AG04449 (cell line): ENCODE data around the gene PRKN.
"Not testable (repeated sequence)": the region's sequence is repeated elsewhere in the genome, so short reads cannot be mapped to it uniquely, and the experiment has no call there.

Experiments
- CTCF ChIA-PET: fragments of 350-600 bp; formaldehyde crosslinking; extraction: SDS; loops from one replicate; lab custom pipeline; 2021; ENCODE audit warnings: antibody characterized with exemption; lab: Yijun Ruan, JAX
- POLR2A ChIA-PET: fragments of 400-600, 350-600 bp; formaldehyde crosslinking; extraction: SDS; loops from one replicate; lab custom pipeline; 2020; ENCODE audit warnings: antibody characterized with exemption, inconsistent platforms; lab: Yijun Ruan, JAX
- DNase-seq: peaks from one replicate; pipeline ENCODE4 v3.0.0-alpha.2; 2010; ENCODE audit warnings: low read depth, low spot score
- H3K4me3 ChIP-seq: 2 replicates; pipeline ENCODE4 v1.5.1; 2011; ENCODE audit warnings: low read depth, mild to moderate bottlenecking, control low read depth, low read length
- TF ChIP-seq, protein P1 (sequence below): IDR thresholded peaks from one replicate; pipeline ENCODE4 v1.5.1; 2011; ENCODE audit warnings: mild to moderate bottlenecking, moderate library complexity, low read length, control low read depth, inconsistent platforms; ENCODE audit not compliant: insufficient read depth; ENCODE audit errors: missing control alignments

PRKN gene

DNA sequence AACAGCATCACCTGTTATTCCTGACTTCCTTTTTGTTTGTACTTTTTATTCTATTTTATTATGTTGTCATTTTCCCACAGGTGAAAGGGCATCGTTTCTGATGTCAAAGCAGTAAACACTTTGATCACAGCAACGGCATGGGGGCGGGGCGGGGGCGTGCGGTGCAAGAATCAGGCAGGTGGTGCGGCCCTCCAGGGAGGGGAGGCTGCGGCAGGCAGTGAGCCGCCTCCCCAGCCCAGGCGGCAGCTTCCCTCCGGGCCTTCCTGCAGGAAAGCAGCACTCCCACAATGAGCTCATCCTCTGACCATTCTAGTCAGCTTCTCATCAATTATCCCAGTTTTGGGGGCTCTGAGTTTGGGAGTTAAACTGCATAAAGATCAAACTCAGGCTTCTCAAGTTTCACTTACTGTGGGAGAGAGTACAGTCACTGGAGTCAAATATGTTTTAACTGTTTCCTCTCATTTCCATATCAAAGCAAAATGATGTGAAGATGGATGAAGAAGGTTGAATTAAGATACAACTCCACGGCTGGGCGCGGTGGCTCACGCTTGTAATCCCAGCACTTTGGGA lies 845.3 kb downstream of the PRKN start:
- POLR2A ChIA-PET, result no interaction called here
- no peak for DNase-seq

DNA sequence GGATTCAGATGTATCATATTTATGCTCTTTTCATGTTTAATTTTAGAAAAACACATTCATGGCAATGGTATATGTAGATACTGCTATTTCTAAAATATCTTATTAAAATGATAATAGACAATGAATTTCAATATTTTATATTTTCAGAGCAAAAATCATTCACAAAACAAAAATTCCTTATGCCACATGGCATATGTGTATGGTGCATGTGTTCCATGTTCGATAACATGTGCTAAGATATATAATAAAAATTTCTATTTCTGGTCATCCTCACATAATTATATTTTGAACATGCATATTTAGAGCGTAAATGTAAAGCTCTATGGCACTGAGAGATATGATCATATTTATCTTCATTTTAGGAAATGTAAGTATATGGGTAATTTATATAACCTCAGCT lies 847.5 kb downstream of the PRKN start:
- TF ChIP-seq, protein P1, sequence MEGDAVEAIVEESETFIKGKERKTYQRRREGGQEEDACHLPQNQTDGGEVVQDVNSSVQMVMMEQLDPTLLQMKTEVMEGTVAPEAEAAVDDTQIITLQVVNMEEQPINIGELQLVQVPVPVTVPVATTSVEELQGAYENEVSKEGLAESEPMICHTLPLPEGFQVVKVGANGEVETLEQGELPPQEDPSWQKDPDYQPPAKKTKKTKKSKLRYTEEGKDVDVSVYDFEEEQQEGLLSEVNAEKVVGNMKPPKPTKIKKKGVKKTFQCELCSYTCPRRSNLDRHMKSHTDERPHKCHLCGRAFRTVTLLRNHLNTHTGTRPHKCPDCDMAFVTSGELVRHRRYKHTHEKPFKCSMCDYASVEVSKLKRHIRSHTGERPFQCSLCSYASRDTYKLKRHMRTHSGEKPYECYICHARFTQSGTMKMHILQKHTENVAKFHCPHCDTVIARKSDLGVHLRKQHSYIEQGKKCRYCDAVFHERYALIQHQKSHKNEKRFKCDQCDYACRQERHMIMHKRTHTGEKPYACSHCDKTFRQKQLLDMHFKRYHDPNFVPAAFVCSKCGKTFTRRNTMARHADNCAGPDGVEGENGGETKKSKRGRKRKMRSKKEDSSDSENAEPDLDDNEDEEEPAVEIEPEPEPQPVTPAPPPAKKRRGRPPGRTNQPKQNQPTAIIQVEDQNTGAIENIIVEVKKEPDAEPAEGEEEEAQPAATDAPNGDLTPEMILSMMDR, result no peak
- ChIA-PET POLR2A (no interaction called here), CTCF (no interaction called here)
- no peak for DNase-seq
- no peak overlapping the region for H3K4me3 ChIP-seq

More for the DNA sequence above, 845.3 kb downstream of the PRKN start:
- TF ChIP-seq, protein P1, result no peak
- CTCF ChIA-PET, result no interaction called here
- H3K4me3 ChIP-seq, result no peak overlapping the region

DNA sequence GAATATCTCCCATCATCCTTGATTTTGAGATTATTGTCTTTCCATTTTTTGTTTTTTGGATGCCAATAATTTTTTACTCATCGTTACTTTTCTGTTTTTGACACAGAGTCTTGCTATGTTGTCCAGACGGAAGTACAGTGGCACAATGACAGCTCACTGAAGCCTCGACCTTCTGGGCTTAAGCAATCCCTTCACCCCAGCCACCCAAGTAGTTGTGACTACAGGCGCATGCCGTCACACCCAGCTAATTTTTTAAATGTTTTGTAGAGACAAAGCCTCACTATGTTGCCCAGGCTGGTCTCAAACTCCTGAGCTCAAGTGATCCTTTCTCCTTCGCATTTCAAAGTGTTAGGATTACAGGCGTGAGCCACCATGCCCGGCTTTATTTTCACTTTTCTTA lies 851.3 kb downstream of the PRKN start:
- no peak for DNase-seq
- POLR2A ChIA-PET, result no interaction called here
- no peak overlapping the region for H3K4me3 ChIP-seq
- CTCF ChIA-PET, result no interaction called here
- TF ChIP-seq, protein P1, result no peak

DNA sequence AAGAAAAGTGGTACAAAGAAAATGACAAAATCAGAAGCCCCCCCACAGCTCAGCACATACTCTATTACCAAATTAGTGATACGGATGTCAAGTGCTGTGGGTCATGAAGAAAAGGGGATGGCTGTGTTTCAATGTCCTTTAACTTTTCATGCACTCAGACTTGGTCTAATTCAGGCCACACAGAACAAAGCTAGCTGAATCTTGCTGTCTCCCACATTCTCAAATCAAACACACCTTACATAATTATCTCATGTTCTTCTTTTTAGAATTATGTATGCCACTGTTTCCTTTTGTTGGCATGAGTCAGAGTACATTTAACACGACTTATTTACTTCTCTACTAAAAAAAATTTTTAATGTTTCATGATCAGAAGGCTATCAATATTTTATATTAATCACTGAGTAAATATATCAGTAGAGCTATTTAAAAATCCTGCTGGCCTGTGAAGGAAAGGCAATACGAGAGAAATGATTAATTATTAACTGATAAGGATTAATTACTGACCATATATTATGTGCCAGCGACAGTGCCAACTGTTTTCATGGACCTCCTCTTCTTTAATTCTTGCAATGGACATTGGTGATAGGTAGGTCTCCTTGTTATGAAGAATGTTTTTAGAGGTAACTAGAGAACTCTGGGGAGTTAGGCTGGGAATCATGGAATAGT lies 857.2 kb downstream of the PRKN start:
- ChIA-PET CTCF (no interaction called here), POLR2A (no interaction called here)
- TF ChIP-seq, protein P1, result no peak

DNA sequence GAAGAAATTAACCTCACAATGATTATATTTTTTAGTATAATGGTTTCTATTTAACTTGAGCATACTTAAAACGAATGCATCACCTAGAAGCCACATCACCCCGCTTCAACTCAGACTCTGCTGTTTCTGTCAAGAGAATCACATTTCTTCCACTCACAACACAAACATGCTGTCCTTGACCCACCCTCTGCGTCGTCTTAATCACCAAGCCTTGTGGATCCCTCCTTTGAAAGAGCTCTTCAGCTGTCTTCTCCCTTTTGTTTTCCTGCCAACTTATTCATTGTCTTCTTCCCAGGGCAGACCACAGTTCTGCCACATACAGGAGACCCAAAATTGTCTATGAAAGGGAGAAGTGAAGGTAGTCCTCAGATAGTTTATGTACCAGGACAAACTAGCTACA lies 858.1 kb downstream of the PRKN start:
- ChIA-PET POLR2A (no interaction called here), CTCF (no interaction called here)
- DNase-seq, result no peak
- H3K4me3 ChIP-seq, result no peak overlapping the region
- TF ChIP-seq, protein P1, result no peak

More for the DNA sequence above, 857.2 kb downstream of the PRKN start:
- no peak for DNase-seq
- H3K4me3 ChIP-seq, result no peak overlapping the region

DNA sequence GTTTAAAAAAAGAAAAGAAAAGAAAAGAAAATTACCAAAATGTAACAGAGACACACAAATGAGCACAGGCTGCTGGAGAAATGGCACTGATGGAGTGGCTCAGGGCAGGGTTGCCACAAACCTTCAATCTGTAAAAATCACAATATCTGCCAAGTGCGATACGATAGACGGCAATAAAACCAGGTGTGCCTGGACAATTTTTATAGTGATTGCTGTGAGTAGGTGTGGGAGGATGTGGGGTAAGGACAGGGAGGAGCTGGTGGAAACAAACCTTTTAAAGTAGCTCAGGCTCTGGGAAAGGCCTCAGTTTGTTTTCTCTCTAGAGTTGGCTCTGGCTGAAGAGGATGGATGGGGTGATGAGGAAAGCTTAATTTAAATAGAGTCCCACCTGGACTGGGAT lies 861.0 kb downstream of the PRKN start:
- CTCF ChIA-PET, result no interaction called here
- no peak overlapping the region for H3K4me3 ChIP-seq
- DNase-seq, result no peak
- POLR2A ChIA-PET, result no interaction called here
- TF ChIP-seq, protein P1, result no peak

DNA sequence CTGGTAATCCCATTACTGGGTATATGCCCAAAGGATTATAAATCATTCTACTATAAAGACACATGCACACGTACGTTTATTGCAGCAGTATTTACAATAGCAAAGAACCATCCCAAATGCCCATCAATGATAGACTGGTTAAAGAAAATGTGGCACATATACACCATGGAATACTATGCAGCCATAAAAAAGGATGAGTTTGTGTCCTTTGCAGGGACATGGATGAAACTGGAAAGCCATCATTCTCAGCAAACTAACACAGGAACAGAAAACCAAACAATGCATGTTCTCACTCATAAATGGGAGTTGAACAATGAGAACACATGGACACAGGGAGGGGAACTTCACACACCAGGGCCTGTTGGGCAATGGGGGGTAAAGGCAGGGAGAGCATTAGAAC lies 866.5 kb downstream of the PRKN start:
- CTCF ChIA-PET, H3K4me3 ChIP-seq, DNase-seq, POLR2A ChIA-PET: not testable (repeated sequence)
